Measurements from ENCODE around the gene ICOSLG.
"Not testable (repeated sequence)": the region's sequence is repeated elsewhere in the genome, so short reads cannot be mapped to it uniquely, and the experiment has no call there.

The ICOSLG gene

DNA sequence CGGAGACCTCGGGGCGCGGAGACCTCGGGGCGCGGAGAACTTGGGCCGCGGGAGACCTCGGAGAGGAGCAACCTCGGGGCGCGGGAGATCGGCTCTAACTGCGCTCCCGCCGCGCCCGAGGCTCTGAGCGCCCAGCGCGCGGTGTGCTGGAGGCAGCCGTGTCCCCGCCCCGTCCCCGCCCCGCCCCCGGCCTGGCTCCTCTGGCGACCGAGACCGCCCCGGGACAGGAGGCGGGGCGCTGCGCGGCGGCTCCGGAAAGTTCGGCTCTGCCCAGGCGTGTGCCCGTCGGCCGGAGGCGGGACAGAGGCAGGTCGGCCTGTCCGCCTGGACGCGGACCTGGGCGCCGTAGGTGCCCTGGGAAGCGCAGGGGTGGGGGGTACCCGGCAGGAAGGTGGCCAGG, at the start of gene ICOSLG:
Gene ICOSLG (minus strand): TSS at position 102 of the 400 bp plus-strand sequence. CDS start 126 bp downstream, outside the sequence.
- not testable (repeated sequence) for DNase-seq

- DNase-seq, result no peak
Measured at GRCh38 chr21:44289381-44290010, 48.8 kb upstream of the ICOSLG start.

DNA sequence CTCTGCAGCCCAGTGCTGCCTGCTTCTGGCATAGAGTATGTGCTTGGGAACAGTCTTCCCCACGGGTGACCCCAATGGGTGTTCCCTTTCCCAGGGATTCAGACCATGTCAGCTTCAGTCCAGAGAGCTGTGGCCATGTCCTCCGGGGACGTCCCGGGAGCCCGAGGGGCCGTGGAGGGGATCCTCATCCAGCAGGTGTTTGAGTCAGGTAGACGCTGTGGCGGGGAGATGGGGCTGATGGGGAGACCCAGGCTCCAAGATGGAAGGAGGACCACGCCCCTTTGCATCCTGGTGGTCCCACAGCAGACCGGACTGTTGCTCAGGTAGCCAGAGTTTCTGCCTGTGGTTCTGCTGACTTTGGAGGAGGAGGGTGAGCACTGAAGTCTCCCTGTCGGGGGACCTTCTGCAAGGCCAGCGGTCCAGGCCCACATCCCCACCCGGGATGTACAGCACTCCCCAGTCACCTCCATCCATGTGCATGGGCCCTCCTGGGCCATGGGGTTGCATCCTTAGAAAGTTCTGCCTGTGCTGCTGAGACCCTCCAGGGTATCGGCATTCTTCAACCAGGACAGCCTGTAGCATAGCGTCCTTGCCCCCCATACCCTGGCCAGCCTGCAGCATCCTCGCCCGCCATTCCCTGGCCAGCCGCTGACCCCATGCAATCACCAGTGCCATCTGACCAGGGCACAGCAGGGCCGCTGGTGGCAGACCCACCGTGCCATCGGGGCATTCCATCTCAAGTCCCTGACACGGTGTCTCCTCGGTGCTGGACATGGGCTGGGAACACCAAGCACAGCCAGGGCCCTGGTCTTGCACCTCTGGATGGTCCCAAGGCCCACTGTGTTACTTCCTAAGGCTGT, 47.7 kb upstream of the ICOSLG start:
- DNase-seq, result no peak

GRCh38 chr21:44286716-44287632, 46.2 kb upstream of the ICOSLG start:
- no peak for DNase-seq

GRCh38 chr21:44286086-44286715, 45.5 kb upstream of the ICOSLG start:
- DNase-seq, result no peak

- no peak for DNase-seq
Measured at GRCh38 chr21:44285138-44285992, 44.6 kb upstream of the ICOSLG start, which contains the start of gene AIRE. Gene AIRE (plus strand): TSS chr21:44285876. CDS start chr21:44286007, 131 bp downstream.

GRCh38 chr21:44283948-44284347, 43.2 kb upstream of the ICOSLG start:
- no peak for DNase-seq

DNA sequence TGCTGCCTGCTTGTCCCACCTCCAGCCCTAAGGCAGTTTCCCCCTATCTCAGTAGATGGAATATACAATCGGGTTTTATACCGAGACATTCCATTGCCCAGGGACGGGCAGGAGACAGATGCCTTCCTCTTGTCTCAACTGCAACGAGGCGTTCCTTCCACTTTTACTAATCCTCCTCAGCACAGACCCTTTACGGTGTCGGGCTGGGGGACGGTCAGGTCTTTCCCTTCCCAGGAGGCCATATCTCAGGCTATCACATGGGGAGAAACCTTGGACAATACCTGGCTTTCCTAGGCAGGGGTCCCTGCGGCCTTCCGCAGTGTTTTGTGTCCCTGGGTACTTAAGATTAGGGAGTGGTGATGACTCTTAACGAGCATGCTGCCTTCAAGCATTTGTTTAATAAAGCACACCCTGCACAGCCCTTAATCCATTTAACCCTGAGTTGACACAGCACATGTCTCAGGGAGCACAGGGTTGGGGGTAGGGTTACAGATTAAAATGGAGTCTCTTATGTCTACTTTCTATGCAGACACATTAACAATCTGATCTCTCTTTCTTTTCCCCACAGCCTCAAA, 42.6 kb upstream of the ICOSLG start:
- not testable (repeated sequence) for DNase-seq

- no peak for DNase-seq
Measured at GRCh38 chr21:44282370-44282769, 41.6 kb upstream of the ICOSLG start.

- no peak for DNase-seq
Measured at GRCh38 chr21:44281801-44282200, 41.1 kb upstream of the ICOSLG start.

GRCh38 chr21:44279354-44280260, 38.9 kb upstream of the ICOSLG start:
- no peak for DNase-seq

DNA sequence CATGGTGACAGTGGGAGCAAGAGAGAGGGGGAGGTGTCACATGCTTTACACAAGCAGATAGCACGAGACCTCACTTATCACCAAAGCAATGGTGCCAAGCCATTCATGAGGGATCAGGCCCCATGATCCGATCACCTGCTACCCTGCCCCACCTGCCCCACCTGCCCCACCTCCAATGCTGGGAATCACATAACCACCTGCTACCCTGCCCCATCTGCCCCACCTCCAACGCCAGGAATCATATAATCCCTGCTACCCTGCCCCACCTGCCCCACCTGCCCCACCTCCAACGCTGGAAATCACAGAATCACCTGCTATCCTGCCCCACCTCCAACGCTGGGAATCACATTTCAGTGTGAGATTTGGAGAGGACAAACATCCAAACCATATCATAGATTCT, 34.3 kb upstream of the ICOSLG start:
- DNase-seq, result no peak

- DNase-seq, result no peak
Measured at GRCh38 chr21:44273046-44273445, 32.3 kb upstream of the ICOSLG start.

GRCh38 chr21:44272284-44272858, 31.6 kb upstream of the ICOSLG start:
- DNase-seq, result no peak

DNA sequence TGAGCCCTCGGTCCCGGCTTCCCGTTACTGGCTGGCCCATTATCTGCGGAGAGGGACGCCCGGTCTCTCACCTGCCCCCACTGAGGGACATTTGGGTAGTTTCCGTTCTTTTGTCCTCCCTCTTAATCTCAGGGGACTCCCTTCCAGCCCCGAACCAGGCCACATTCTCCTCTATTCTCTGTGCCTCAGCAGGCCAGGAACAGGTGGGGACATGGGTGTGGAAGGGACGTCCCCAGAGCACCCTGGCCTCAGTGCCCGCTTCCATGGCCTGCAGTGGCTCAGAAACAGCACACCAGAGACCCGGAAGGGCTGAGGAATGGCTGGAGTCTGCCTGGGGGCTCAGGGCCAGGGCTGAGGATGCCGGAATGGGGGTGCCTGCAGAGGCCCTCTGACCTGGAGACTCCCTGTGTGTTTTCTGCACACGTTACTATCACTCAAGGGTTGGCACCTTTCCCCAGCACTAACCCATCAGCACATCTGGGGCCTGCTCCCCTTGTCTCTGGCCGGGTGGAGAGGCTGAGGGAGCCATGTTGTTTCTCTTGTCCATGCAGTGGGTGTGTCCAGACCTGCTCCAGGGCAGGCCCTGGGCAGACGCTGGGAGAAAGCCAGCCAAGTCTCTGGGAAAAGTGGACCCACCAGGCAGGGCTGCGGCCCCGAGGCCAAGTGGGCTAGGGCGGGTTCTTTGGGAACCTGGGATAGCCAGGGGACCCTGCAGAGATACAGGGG, 31.0 kb upstream of the ICOSLG start:
- no peak for DNase-seq

- no peak for DNase-seq
Measured at GRCh38 chr21:44269090-44269489, 28.3 kb upstream of the ICOSLG start.

GRCh38 chr21:44267655-44268142, 27.0 kb upstream of the ICOSLG start:
- DNase-seq, result peak; percentile 32 to 39

DNA sequence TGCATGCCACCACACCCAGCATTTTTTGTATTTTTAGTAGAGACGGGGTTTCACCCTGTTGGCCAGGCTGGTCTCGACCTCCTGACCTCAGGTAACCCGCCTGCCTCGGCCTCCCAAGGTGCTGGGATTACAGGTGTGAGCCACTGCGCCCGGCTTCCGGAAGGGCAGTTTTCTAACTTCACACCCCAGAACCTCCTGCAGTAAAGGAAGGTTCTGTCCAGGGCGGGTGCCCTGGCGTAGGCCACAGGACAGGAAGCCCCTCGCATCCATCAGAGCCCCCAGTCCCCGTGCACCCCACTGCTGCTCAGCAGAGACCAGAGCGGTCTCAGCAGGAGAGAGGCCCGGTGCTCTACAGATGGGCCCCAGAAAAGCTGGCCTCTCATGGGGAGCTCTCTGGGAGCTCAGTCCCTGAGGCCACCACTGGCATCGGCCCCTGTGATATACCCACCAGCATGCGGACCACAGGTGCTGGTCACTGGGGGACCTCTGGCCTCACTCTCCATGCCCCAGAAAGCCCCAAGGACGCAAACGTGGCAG, 25.1 kb upstream of the ICOSLG start:
- no peak for DNase-seq

- no peak for DNase-seq
Measured at GRCh38 chr21:44263768-44264167, 23.0 kb upstream of the ICOSLG start.

All from Kasumi-1 (cell line).